ENCODE data around the gene SOX6.

DNA sequence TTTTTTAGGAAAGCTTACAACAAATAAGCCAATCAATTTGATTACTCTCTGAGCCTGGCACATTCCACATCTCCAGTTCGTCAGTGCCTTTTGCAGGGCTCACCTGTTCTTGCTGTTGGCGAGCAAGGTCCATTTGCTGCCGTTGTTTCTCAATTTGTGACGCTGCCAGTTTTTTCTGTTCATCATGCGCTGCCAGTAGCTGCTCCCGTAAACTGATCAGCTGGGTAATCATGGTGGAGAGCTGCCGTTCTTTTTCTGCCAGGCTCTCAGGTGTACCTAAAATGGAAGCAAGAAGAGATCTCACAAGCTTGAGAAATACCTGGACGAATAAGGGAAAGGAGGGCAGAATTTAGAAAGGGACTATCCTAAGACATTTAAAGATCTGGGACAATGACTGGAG, 169.7 kb downstream of the SOX6 start:
- TF ChIP-seq CTCF (IDR thresholded peaks at IDR 0.05) (no peak), POLR2AphosphoS5 (IDR thresholded peaks at IDR 0.05; ENCODE audit: insufficient read depth in 1 of 2, low read depth in 1 of 2) (no peak)

Measured in vagina (tissue), 2 donors.